ENCODE measurements around the gene DUOX1. TPM values are rescaled to one million over a fixed set of nuclear protein-coding genes. Genes with fewer than 3 reads are reported as not detected.

DUOX1 gene
- polyA plus RNA-seq, 1 of the 3 experiments (the other 2 are of a cell fraction): not detected

DNA sequence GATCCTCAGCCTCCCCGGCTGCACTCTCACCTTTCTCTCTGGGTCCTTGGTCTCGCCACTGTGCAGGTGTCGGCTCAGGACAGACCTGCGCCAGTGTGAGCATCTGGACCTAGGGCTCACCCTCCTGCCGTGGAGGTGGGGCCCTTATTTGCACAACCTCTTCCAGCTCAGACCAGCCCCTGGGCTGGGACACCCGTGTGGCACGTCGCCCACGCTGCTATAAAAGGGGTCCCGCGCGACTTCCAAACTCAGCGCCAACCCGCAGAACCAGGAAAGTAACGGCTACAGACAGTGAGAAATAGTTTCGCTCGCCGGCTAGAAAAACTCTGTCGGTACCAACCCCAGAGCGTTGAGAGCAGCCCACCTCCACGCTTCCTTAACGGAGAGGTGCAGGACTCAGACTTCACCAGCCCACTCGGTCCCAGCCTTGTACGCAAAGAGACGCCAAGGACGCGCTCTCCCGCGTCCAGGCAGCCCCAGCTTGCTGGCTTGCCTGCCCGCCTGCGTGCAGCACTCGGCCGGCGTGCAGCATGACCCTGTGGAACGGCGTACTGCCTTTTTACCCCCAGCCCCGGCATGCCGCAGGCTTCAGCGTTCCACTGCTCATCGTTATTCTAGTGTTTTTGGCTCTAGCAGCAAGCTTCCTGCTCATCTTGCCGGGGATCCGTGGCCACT, 15.6 kb upstream of the DUOX1 start, which contains the start of the genes DUOX2 and DUOXA2:
TSS of gene DUOX2 (minus strand) at position 97 of the 675 bp plus-strand sequence. CDS start 761 bp downstream, outside the sequence.
TSS of gene DUOXA2 (plus strand) at position 251 of the 675 bp plus-strand sequence. CDS start at position 531, 280 bp downstream.
- WGBS (ENCODE audit: low lambda C conversion rate): 20% methylated on average over 18 of the region's 42 CpGs
- no peak for TF ChIP-seq EZH2phosphoT487 (IDR thresholded peaks at IDR 0.05; ENCODE audit: borderline replicate concordance, low read depth)
- TF ChIP-seq MXI1 (IDR thresholded peaks at IDR 0.05; ENCODE audit: low read depth, low read length): no peak
- no peak for TF ChIP-seq CHD2 (IDR thresholded peaks at IDR 0.05; ENCODE audit: low read length, partially characterized antibody)
- no peak for TF ChIP-seq MAX (IDR thresholded peaks at IDR 0.05; ENCODE audit: low read depth)
- TF ChIP-seq GATA2 (CRISPR knock-in tag; IDR thresholded peaks at IDR 0.05): no peak
- no peak for TF ChIP-seq RXRA (IDR thresholded peaks at IDR 0.05; ENCODE audit: borderline replicate concordance, low read depth)
- TF ChIP-seq TEAD4 (IDR thresholded peaks at IDR 0.05; ENCODE audit: borderline replicate concordance, insufficient read depth): no peak
- TF ChIP-seq PBX3 (IDR thresholded peaks at IDR 0.05): no peak
- TF ChIP-seq ELF1 (IDR thresholded peaks at IDR 0.05): no peak
- TF ChIP-seq RCOR1 (IDR thresholded peaks at IDR 0.05; ENCODE audit: low read length): no peak
- no peak for TF ChIP-seq MEF2A (IDR thresholded peaks at IDR 0.05; ENCODE audit: borderline replicate concordance, low read depth)
- no peak for TF ChIP-seq SIN3A (IDR thresholded peaks at IDR 0.05; ENCODE audit: borderline replicate concordance, low read depth, low read length)
- TF ChIP-seq POLR2AphosphoS5 (IDR thresholded peaks at IDR 0.05; ENCODE audit: low read depth, low read length): no peak
- no peak for TF ChIP-seq IRF3 (IDR thresholded peaks at IDR 0.05; ENCODE audit: low read depth, low read length)
- no peak for TF ChIP-seq RFX5 (IDR thresholded peaks at IDR 0.05; ENCODE audit: low read length)

More for the DNA sequence above, 15.6 kb upstream of the DUOX1 start, which contains the start of the genes DUOX2 and DUOXA2:
- ChIA-PET CTCF (interaction anchor here (0.6 to 2.3 kb wide), 10 partner anchors 9 to 344 kb away, joined by 3 to 7 read pairs (median 4); no protein-coding TSS in a partner anchor), POLR2A (no interaction called here)
- peaks cover 56% of the 10 kb centered on the region for H3K27me3 ChIP-seq (ENCODE audit: insufficient read depth)
- H3K79me2 ChIP-seq (ENCODE audit: insufficient read depth): no peaks in the 10 kb centered on the region
- peak within 1 kb of the TSS in 1 of 2 experiments; percentile 9; a peak in 1 of 4 replicates for H3K4me3 ChIP-seq (ENCODE audit: low read depth in 2 of 2, low read length in 1 of 2)
- no peak within 1 kb of the TSS for H3K9ac ChIP-seq
- peaks cover 0 to 28% of the 10 kb centered on the region in 2 experiments; a peak in 1 of 4 replicates for H3K4me1 ChIP-seq (ENCODE audit: control insufficient read depth in 1 of 2, insufficient read depth in 2 of 2, low read depth in 1 of 2, low read length in 1 of 2)
- no peaks in the 10 kb centered on the region for H3K36me3 ChIP-seq (replicated peaks in 1 of 2; ENCODE audit: control insufficient read depth in 1 of 2, insufficient read depth in 2 of 2, low read length in 1 of 2)
- H4K20me1 ChIP-seq (ENCODE audit: insufficient read depth): no peaks in the 10 kb centered on the region
- DNase-seq: peak; percentile 66
- H3K27ac ChIP-seq (ENCODE audit: low read depth in 2 of 2, low read length in 1 of 2): no peak within 1 kb of the TSS
- no peaks in the 10 kb centered on the region for H3K9me3 ChIP-seq
- no peaks in the 10 kb centered on the region for H3F3A ChIP-seq (replicated peaks; ENCODE audit: insufficient read depth)
- peak within 1 kb of the TSS; percentile 65; the same call in 1 of the 2 replicates for H3K4me2 ChIP-seq
- no peak within 1 kb of the TSS for H2AFZ ChIP-seq (ENCODE audit: low read depth)
- H3K9me2 ChIP-seq: no peaks in the 10 kb centered on the region
